Measurements from ENCODE around the gene ADAM20. TPM values are rescaled to one million over a fixed set of nuclear protein-coding genes. Genes with fewer than 3 reads are reported as not detected.

Gene ADAM20
- total and polyA plus RNA-seq, 4 donors: 0.01 to 2.6 (median 0.17) TPM

DNA sequence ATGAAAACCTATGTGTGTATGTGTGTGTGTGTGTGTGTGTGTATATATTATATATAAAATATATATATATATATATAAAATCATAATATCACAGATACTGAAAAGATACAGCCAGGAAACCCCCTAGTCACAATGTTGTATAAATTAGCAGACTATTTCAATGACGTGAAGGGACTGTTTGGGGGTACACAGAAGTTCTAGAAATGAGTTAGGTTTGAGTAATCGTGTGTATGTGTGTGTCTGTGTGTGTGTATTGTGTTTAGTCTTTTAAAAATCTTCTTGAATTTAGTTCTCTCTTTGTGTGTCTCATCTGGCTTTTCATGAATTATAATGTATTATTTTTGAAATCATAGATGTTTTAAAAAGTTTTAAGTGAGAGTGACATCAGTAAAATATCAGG lies 61.0 kb downstream of the ADAM20 start:
- Histone ChIP-seq H3K9me3 (ENCODE audit: control insufficient read depth in 4 of 4, low read length in 3 of 4) (no peaks in the 10 kb centered on the region), H3K27ac (ENCODE audit: low read depth in 1 of 2, low read length in 2 of 2) (no peak overlapping the region), H3K4me3 (ENCODE audit: low read depth in 1 of 3, low read length in 3 of 3) (no peak overlapping the region), H3K4me1 (ENCODE audit: control insufficient read depth in 4 of 4, insufficient read depth in 4 of 4, low read length in 3 of 4) (no peaks in the 10 kb centered on the region), H3K36me3 (ENCODE audit: control insufficient read depth in 4 of 4, insufficient read depth in 3 of 4, low read depth in 1 of 4, low read length in 3 of 4) (peaks cover 0 to 3% (median 0%) of the 10 kb centered on the region in 4 donors), H3K9ac (ENCODE audit: low read depth in 1 of 2, low read length in 2 of 2) (no peak overlapping the region), H3K27me3 (ENCODE audit: control insufficient read depth in 4 of 4, insufficient read depth in 4 of 4, low read length in 3 of 4) (no peaks in the 10 kb centered on the region)
- no peak for TF ChIP-seq YY1 (IDR thresholded peaks at IDR 0.05)
- TF ChIP-seq, protein P1, sequence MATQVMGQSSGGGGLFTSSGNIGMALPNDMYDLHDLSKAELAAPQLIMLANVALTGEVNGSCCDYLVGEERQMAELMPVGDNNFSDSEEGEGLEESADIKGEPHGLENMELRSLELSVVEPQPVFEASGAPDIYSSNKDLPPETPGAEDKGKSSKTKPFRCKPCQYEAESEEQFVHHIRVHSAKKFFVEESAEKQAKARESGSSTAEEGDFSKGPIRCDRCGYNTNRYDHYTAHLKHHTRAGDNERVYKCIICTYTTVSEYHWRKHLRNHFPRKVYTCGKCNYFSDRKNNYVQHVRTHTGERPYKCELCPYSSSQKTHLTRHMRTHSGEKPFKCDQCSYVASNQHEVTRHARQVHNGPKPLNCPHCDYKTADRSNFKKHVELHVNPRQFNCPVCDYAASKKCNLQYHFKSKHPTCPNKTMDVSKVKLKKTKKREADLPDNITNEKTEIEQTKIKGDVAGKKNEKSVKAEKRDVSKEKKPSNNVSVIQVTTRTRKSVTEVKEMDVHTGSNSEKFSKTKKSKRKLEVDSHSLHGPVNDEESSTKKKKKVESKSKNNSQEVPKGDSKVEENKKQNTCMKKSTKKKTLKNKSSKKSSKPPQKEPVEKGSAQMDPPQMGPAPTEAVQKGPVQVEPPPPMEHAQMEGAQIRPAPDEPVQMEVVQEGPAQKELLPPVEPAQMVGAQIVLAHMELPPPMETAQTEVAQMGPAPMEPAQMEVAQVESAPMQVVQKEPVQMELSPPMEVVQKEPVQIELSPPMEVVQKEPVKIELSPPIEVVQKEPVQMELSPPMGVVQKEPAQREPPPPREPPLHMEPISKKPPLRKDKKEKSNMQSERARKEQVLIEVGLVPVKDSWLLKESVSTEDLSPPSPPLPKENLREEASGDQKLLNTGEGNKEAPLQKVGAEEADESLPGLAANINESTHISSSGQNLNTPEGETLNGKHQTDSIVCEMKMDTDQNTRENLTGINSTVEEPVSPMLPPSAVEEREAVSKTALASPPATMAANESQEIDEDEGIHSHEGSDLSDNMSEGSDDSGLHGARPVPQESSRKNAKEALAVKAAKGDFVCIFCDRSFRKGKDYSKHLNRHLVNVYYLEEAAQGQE (IDR thresholded peaks at IDR 0.05): no peak
- no peak for TF ChIP-seq RAD21 (IDR thresholded peaks at IDR 0.05)
- TF ChIP-seq, protein P2, sequence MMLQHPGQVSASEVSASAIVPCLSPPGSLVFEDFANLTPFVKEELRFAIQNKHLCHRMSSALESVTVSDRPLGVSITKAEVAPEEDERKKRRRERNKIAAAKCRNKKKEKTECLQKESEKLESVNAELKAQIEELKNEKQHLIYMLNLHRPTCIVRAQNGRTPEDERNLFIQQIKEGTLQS (IDR thresholded peaks at IDR 0.05): no peak
- no peak for TF ChIP-seq EGR1 (IDR thresholded peaks at IDR 0.05; ENCODE audit: low read depth in 2 of 2)
- TF ChIP-seq HNF4G (IDR thresholded peaks at IDR 0.05): no peak
- TF ChIP-seq JUND (IDR thresholded peaks at IDR 0.05): no peak
- no peak for TF ChIP-seq NR2F2 (IDR thresholded peaks at IDR 0.05)
- TF ChIP-seq RXRA (IDR thresholded peaks at IDR 0.05): no peak
- TF ChIP-seq HNF4A (conservative IDR thresholded peaks at IDR 0.05): no peak
- no peak for TF ChIP-seq SP1 (IDR thresholded peaks at IDR 0.05)
- TF ChIP-seq, protein P3, sequence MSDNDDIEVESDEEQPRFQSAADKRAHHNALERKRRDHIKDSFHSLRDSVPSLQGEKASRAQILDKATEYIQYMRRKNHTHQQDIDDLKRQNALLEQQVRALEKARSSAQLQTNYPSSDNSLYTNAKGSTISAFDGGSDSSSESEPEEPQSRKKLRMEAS (IDR thresholded peaks at IDR 0.05): no peak
- TF ChIP-seq FOXA2 (IDR thresholded peaks at IDR 0.05): no peak
- TF ChIP-seq, protein P4, sequence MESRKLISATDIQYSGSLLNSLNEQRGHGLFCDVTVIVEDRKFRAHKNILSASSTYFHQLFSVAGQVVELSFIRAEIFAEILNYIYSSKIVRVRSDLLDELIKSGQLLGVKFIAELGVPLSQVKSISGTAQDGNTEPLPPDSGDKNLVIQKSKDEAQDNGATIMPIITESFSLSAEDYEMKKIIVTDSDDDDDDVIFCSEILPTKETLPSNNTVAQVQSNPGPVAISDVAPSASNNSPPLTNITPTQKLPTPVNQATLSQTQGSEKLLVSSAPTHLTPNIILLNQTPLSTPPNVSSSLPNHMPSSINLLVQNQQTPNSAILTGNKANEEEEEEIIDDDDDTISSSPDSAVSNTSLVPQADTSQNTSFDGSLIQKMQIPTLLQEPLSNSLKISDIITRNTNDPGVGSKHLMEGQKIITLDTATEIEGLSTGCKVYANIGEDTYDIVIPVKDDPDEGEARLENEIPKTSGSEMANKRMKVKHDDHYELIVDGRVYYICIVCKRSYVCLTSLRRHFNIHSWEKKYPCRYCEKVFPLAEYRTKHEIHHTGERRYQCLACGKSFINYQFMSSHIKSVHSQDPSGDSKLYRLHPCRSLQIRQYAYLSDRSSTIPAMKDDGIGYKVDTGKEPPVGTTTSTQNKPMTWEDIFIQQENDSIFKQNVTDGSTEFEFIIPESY (IDR thresholded peaks at IDR 0.05): no peak
- no peak for TF ChIP-seq GABPA (IDR thresholded peaks at IDR 0.05 in 1 of 2, conservative IDR thresholded peaks at IDR 0.05 in 1 of 2)
- no peak for TF ChIP-seq TAF1 (conservative IDR thresholded peaks at IDR 0.05)
- no peak for TF ChIP-seq FOXA1 (IDR thresholded peaks at IDR 0.05)
- TF ChIP-seq, protein P5, sequence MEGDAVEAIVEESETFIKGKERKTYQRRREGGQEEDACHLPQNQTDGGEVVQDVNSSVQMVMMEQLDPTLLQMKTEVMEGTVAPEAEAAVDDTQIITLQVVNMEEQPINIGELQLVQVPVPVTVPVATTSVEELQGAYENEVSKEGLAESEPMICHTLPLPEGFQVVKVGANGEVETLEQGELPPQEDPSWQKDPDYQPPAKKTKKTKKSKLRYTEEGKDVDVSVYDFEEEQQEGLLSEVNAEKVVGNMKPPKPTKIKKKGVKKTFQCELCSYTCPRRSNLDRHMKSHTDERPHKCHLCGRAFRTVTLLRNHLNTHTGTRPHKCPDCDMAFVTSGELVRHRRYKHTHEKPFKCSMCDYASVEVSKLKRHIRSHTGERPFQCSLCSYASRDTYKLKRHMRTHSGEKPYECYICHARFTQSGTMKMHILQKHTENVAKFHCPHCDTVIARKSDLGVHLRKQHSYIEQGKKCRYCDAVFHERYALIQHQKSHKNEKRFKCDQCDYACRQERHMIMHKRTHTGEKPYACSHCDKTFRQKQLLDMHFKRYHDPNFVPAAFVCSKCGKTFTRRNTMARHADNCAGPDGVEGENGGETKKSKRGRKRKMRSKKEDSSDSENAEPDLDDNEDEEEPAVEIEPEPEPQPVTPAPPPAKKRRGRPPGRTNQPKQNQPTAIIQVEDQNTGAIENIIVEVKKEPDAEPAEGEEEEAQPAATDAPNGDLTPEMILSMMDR (IDR thresholded peaks at IDR 0.05; ENCODE audit: low read depth, low read length, missing input control): no peak
- WGBS: 92% methylated on average over 2 of the region's 2 CpGs
- no peak for DNase-seq (ENCODE audit: low spot score)

Small RNA genes within 50 kb of the gene (small RNA-seq; reads per million reads assigned to genes)
- not detected for gene RNU6-659P

Other genes with a start within 250 kb of the ADAM20 start
- 10 to 100 TPM; 10.3 to 13.3 TPM for gene COX16, start 175.3 kb downstream of the ADAM20 start, total RNA-seq
- gene COX16, start 175.3 kb downstream of the ADAM20 start, polyA plus RNA-seq: 10 to 100 TPM; 21.2 to 77.0 TPM
- gene SYNJ2BP, start 117.9 kb downstream of the ADAM20 start, total RNA-seq: 10 to 100 TPM; 12.4 to 22.0 TPM
- 10 to 100 TPM in 1 of 2 donors, 1 to 10 TPM in 1; 8.8 to 27.1 TPM for gene SYNJ2BP, start 117.9 kb downstream of the ADAM20 start, polyA plus RNA-seq
- gene ADAM21, start 82.8 kb downstream of the ADAM20 start, total RNA-seq: not detected
- under 1 TPM; 0.02 to 0.17 TPM for gene ADAM21, start 82.8 kb downstream of the ADAM20 start, polyA plus RNA-seq
- gene MED6, start 65.7 kb upstream of the ADAM20 start, total RNA-seq: 10 to 100 TPM; 13.9 to 21.3 TPM
- 10 to 100 TPM; 10.4 to 16.6 TPM for gene MED6, start 65.7 kb upstream of the ADAM20 start, polyA plus RNA-seq
- gene TTC9, start 106.9 kb upstream of the ADAM20 start, total RNA-seq: under 1 TPM; 0.09 to 0.59 TPM
- gene TTC9, start 106.9 kb upstream of the ADAM20 start, polyA plus RNA-seq: under 1 TPM; 0.31 to 0.98 TPM